ENCODE data around the gene MRPL12.

The MRPL12 gene

GRCh38 chr17:81715872-81716673 is 12.9 kb downstream of the MRPL12 start:
- H3K27ac Mint-ChIP-seq = no peak overlapping the region
- no peak overlapping the region for H3K4me3 Mint-ChIP-seq
- H3K9me3 Mint-ChIP-seq = no peaks in the 10 kb centered on the region
- peaks cover 8% of the 10 kb centered on the region for H3K4me1 Mint-ChIP-seq
- H3K27me3 Mint-ChIP-seq (ENCODE audit: low read depth) = peaks cover 5% of the 10 kb centered on the region
- TF ChIP-seq, protein P1, sequence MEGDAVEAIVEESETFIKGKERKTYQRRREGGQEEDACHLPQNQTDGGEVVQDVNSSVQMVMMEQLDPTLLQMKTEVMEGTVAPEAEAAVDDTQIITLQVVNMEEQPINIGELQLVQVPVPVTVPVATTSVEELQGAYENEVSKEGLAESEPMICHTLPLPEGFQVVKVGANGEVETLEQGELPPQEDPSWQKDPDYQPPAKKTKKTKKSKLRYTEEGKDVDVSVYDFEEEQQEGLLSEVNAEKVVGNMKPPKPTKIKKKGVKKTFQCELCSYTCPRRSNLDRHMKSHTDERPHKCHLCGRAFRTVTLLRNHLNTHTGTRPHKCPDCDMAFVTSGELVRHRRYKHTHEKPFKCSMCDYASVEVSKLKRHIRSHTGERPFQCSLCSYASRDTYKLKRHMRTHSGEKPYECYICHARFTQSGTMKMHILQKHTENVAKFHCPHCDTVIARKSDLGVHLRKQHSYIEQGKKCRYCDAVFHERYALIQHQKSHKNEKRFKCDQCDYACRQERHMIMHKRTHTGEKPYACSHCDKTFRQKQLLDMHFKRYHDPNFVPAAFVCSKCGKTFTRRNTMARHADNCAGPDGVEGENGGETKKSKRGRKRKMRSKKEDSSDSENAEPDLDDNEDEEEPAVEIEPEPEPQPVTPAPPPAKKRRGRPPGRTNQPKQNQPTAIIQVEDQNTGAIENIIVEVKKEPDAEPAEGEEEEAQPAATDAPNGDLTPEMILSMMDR (IDR thresholded peaks at IDR 0.05; ENCODE audit: unreplicated experiment in 3 of 3) = no peak
- H3K36me3 Mint-ChIP-seq (ENCODE audit: low read depth) = no peaks in the 10 kb centered on the region

- H3K27ac Mint-ChIP-seq = no peak overlapping the region
- TF ChIP-seq, protein P1 (IDR thresholded peaks at IDR 0.05; ENCODE audit: unreplicated experiment in 3 of 3) = no peak
- H3K36me3 Mint-ChIP-seq (ENCODE audit: low read depth) = no peaks in the 10 kb centered on the region
- no peak overlapping the region for H3K4me3 Mint-ChIP-seq
- peaks cover under 1% of the 10 kb centered on the region for H3K27me3 Mint-ChIP-seq (ENCODE audit: low read depth)
- H3K9me3 Mint-ChIP-seq = no peaks in the 10 kb centered on the region
- peaks cover 8% of the 10 kb centered on the region for H3K4me1 Mint-ChIP-seq
Measured at GRCh38 chr17:81716674-81716996, 13.5 kb downstream of the MRPL12 start.

- H3K27me3 Mint-ChIP-seq (ENCODE audit: low read depth) = no peaks in the 10 kb centered on the region
- no peak overlapping the region for H3K4me3 Mint-ChIP-seq
- TF ChIP-seq, protein P1 (IDR thresholded peaks at IDR 0.05; ENCODE audit: unreplicated experiment in 3 of 3) = no peak
- H3K27ac Mint-ChIP-seq = no peak overlapping the region
- no peaks in the 10 kb centered on the region for H3K9me3 Mint-ChIP-seq
- H3K36me3 Mint-ChIP-seq (ENCODE audit: low read depth) = no peaks in the 10 kb centered on the region
- H3K4me1 Mint-ChIP-seq = peaks cover 8% of the 10 kb centered on the region
Measured at GRCh38 chr17:81717049-81717765, 14.0 kb downstream of the MRPL12 start.

DNA sequence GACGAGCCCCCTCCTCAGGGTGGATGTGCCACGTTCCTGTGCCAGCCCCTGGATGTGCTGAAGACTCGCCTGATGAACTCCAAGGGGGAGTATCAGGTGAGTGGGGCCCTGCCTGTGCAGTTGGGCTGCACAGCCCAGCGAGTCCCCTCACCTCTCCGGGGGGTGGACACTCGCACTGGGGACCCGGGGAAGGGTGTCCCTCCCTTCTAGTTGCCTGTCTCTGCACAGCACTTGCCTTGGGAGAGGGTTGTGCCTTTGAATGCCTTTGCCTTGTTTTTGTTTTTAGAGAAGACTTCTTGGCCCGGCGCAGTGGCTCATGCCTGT is 14.6 kb downstream of the MRPL12 start:
- H3K27me3 Mint-ChIP-seq (ENCODE audit: low read depth) = no peaks in the 10 kb centered on the region
- no peaks in the 10 kb centered on the region for H3K9me3 Mint-ChIP-seq
- no peaks in the 10 kb centered on the region for H3K36me3 Mint-ChIP-seq (ENCODE audit: low read depth)
- H3K4me3 Mint-ChIP-seq = peak overlapping the region in 1 of 3 experiments; percentile 26
- H3K27ac Mint-ChIP-seq = no peak overlapping the region
- TF ChIP-seq, protein P1 (IDR thresholded peaks at IDR 0.05; ENCODE audit: unreplicated experiment in 3 of 3) = no peak
- peaks cover 6% of the 10 kb centered on the region for H3K4me1 Mint-ChIP-seq

DNA sequence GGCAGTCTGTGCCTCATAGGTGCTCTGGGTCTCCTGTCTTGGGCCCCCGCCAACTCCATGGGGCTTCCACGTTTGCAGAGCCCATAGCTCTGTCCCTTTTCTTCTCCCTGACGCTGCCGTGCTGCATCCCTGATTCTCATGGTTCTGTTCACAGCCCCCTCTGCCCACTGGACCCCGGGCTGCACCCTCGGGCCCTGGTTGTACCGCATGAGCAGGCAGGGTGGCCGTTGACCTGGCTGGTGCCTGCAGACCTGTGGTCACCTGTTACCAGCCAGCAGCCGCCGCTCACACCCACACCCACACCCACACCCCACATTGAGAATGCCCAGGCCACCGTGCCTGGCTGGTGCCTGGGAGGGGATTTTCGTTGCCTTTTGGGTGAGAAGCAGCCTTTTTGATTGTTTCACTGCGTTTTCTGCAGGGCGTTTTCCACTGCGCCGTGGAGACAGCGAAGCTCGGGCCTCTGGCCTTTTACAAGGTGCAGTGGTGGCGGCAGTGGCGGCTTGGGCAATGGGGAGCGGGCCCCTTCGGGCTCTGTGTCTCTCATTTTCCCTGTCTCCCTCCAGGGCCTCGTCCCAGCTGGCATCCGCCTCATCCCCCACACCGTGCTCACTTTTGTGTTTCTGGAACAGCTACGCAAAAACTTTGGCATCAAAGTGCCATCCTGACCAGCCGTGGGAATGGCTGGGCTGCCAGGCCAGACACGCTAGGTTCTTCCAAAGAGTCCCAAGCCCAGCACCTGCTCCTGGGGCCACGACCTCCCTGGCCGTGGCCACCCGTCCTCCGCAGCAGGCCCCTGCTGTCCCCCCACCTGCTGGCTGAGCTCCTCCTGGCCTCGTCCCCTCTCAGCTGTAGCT is 16.5 kb downstream of the MRPL12 start:
- H3K27me3 Mint-ChIP-seq (ENCODE audit: low read depth) = no peaks in the 10 kb centered on the region
- TF ChIP-seq, protein P1 (IDR thresholded peaks at IDR 0.05; ENCODE audit: unreplicated experiment in 3 of 3) = no peak
- no peak overlapping the region for H3K4me3 Mint-ChIP-seq
- H3K27ac Mint-ChIP-seq = no peak overlapping the region
- no peaks in the 10 kb centered on the region for H3K9me3 Mint-ChIP-seq
- H3K4me1 Mint-ChIP-seq = no peaks in the 10 kb centered on the region
- H3K36me3 Mint-ChIP-seq (ENCODE audit: low read depth) = no peaks in the 10 kb centered on the region

Data from nephron (organoid).